UCSD-AML1 (cell line): Measurements from ENCODE around the gene PUS7L.
"Not testable (repeated sequence)": the region's sequence is repeated elsewhere in the genome, so short reads cannot be mapped to it uniquely, and the experiment has no call there.

Experiments
- DNase-seq: peaks from one replicate; lab custom pipeline; 2025; ENCODE audit not compliant: unreplicated experiment; lab: John Stamatoyannopoulos, UW

The PUS7L gene

DNA sequence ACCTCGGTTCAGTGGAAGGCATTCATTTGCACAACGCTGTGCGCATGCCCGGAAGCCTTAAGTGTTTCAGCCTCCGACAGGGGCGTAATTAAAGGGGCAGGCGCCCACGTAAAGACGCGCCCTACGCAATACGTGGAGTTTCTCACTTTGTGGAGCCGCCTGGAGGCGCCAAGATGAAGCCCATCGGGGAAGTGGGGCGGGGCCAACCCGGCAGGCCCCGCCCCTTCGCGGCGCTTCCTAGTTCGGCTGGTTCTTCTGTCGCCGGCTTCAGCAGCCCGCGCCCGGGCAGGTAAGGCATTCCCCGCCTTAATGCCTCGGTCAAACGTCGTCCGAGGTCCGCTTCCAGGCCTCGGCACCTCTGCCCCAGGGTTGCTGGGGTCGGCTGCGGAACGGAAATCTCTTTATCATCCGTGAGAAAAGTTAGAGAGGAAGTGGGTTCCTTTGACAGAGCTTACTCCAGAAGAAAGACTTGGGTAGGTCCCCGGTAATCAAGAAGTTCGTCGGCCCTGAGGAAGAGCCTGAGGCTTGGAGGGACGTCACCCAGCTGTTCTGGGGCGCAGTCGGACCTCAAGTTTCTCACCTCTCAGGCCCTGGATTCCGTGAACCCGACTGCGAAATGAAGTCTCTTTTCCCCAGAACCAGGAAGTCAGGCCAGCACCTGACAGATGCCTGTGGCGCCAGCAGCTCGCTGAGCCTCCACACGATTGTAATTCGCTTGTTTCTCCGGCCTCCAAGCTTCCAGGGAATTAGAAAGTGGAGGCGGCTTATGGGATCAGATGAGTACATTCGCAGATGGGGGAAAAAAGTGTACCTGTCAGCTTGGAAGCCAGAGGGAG is at the start of gene PUS7L, which contains the start of gene IRAK4:
TSS of gene PUS7L (minus strand) at position 63 of the 836 bp plus-strand sequence. CDS start 3,545 bp downstream, outside the sequence.
TSS of gene IRAK4 (plus strand) at position 224 of the 836 bp plus-strand sequence. CDS start 9,161 bp downstream, outside the sequence.
- DNase-seq, result peak; percentile 97

DNA sequence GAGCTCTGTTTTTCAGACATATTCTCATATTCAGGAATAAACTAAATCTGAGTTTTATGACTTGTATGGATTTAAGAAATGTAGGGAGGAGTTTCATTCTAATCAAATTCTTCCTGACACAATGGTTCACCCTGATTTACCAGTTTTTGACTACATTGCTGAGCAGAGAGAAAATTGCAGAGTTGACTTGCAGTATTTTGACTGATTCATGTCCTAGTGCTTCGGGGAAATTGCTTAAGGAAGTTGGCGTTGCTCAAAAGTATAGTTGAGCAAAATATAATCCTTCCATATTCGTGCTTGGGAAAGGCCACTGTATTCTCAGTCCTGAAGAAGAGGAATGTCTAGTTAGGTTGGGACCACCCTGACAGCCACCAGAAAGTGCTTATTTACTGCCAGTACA is 48.8 kb upstream of the PUS7L start:
- DNase-seq, result no peak

GRCh38 chr12:43806737-43807072 is 48.1 kb upstream of the PUS7L start:
- DNase-seq, result no peak

GRCh38 chr12:43805860-43806736 is 47.5 kb upstream of the PUS7L start, which contains the start of gene TWF1:
Gene TWF1 (minus strand): TSS chr12:43806317. CDS start chr12:43806245, 72 bp downstream.
- DNase-seq, result peak; percentile 88

- no peak for DNase-seq
Measured at GRCh38 chr12:43805149-43805859, 46.7 kb upstream of the PUS7L start.

- no peak for DNase-seq
Measured at GRCh38 chr12:43797561-43798217, 39.1 kb upstream of the PUS7L start.

DNA sequence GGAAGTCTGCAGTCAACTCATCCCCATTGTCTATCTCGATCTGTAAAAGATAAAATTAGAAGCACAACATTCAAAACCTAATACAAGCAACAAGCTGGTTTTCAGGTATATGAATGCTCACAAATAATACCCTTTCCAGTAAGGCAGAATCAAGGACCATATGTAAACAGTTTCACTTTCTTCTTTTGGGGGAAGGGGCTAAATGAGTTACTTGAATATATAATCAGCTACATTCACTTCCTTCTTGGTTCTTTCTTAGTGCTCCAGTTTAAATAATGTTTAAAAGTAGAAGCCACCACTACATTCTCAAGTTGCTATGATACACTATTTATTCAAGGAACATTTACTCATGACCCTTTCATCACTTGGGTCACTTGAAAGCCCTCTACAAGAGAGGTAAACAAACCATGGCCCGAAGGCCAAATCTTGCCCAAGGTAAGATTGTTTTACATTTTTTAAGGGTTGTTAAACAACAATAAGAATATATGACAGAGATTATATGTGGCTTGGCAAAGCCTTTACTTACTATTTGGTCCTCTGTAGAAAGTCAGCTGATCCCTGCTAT is 37.2 kb upstream of the PUS7L start:
- DNase-seq, result no peak

DNA sequence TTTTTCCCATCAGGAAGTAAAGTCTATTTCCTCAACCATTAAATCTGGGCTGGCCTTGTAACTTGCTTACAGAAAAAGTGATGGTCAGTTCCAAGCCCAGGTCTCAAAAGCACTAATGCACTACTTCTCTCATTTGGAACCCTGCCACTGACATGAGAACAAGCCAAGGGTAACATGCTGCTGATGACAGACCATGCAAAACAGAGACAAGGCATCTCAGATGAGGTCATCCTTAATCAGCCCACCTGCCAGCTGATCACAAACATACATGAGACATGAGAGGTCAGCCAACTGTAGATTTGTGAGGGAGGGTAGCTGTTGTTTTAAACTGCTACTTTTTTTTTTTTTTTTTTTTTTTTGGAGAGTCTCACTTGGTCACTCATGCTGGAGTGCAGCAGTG is 31.4 kb upstream of the PUS7L start:
- DNase-seq, result no peak

DNA sequence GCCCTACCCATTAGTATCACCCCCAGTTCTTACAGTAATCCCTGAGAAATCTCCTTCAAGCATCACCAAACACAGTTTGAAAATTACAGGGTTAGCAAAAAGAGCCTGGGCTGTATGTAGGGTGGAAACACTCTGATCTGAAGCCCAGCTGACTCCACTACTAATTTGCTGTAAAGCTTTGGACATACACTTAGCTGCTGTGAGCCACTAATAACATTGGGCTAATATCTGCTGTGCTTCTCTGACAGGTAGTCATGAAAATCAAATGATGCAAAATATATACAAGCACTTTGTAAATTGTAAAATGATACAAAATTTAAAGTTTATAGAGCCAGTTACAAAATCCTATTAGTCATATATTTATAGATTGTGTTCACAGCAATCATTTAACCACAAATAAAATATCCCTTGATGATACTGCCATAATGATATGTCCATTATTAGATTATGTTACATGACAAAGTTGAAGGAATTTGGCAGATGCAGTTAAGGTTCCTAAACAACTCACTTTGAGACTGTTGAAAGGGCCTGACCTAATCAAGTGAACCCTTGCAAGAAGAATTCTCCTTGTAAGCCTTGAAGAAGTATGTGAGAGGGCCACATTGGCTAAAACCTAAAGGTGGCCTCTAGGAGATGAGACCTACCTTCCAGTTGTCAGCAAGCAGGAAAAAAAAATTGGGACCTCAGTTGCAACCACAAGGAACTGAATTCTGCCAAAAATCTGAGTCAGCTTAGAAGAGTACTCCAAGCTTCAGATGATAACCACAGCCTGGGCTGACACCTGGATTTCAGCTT is 28.5 kb upstream of the PUS7L start:
- DNase-seq, result no peak

- no peak for DNase-seq
Measured at GRCh38 chr12:43776498-43776897, 17.9 kb upstream of the PUS7L start.

GRCh38 chr12:43766291-43766690 is 7.7 kb upstream of the PUS7L start:
- DNase-seq, result no peak

- DNase-seq, result no peak
Measured at GRCh38 chr12:43764528-43764927, 5.9 kb upstream of the PUS7L start.

DNA sequence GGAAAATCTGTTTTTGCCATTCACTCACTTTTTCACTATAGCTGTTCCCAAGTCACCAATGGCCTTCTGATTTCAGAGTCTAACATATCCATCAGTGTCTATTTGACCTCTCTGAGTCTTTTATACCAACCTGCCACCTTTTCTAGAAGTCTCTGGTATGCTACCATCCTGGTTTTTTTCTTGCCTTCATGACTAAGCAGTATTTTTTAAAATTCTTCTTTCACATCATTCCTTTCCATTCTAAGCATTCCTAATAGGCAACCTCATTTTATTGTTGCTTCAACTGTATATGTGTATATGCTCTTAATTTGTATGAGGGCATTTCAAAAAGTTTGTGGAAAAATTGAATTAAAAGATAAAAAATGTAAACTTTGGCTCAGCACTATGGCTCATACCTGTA is 5.2 kb upstream of the PUS7L start:
- no peak for DNase-seq

- no peak for DNase-seq
Measured at GRCh38 chr12:43762596-43762995, 4.0 kb upstream of the PUS7L start.

GRCh38 chr12:43761500-43761899 is 2.9 kb upstream of the PUS7L start:
- DNase-seq, result no peak

GRCh38 chr12:43760396-43760795 is 1.8 kb upstream of the PUS7L start:
- DNase-seq, result no peak

- no peak for DNase-seq
Measured at GRCh38 chr12:43758247-43758727, 303 bp downstream of the PUS7L start.

GRCh38 chr12:43754015-43754414 is 4.6 kb downstream of the PUS7L start:
- DNase-seq, result no peak

- not testable (repeated sequence) for DNase-seq
Measured at GRCh38 chr12:43751360-43751759, 7.2 kb downstream of the PUS7L start.
